Stimulated activated CD4-positive, alpha-beta T cell treated with anti-CD3 and anti-CD28 coated beads, TNF-alpha, amount 100 ng/mL, for 4 hours (primary cell): ENCODE data around the gene AIFM3.
A peak's percentile ranks its signal among the peaks of the same experiment; 100 is the strongest.
"Not testable (repeated sequence)": the region's sequence is repeated elsewhere in the genome, so short reads cannot be mapped to it uniquely, and the experiment has no call there.

Experiments
- DNase-seq, 3 experiments: peaks; one replicate each; pipeline ENCODE4 v3.0.0-alpha.2; 2020; ENCODE audit warnings: low read depth in 3 of 3

AIFM3 gene

DNA sequence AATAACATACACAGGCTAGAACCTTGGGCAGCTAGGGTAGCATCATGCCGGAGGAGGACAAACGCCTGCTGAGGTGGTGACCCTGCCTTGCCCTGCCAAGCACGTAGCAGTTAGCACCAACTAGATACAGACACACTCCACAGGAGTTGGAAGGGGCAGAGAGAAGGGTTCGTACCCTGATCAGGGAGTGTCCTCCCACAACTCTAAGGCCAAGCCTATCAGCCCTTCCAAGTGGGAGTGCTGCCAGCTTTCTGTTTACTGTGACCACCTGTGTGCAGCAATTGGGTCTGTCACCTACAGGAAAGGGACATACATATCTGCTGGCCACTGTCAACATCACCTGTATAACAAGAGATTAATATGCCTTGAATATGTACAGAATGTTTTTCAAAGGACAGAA is 36.7 kb downstream of the AIFM3 start:
- DNase-seq = no peak

DNA sequence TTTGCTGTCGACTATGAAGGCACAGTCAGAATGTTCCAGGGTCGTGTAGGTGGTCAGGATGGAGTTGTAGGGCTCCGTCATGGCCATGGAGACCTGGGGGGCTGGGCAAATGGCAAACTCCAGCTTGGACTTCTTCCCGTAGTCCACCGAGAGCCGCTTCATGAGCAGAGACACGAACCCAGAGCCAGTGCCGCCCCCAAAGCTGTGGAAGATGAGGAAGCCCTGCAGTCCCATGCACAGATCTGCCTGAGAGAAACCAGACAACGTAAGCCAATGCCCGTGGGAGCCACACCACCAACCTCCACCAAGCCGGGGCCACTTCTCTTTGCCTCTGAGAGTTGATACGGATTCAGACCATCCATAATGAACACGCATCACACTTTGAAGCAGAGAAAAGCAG is 42.2 kb downstream of the AIFM3 start:
- not testable (repeated sequence) for DNase-seq

DNA sequence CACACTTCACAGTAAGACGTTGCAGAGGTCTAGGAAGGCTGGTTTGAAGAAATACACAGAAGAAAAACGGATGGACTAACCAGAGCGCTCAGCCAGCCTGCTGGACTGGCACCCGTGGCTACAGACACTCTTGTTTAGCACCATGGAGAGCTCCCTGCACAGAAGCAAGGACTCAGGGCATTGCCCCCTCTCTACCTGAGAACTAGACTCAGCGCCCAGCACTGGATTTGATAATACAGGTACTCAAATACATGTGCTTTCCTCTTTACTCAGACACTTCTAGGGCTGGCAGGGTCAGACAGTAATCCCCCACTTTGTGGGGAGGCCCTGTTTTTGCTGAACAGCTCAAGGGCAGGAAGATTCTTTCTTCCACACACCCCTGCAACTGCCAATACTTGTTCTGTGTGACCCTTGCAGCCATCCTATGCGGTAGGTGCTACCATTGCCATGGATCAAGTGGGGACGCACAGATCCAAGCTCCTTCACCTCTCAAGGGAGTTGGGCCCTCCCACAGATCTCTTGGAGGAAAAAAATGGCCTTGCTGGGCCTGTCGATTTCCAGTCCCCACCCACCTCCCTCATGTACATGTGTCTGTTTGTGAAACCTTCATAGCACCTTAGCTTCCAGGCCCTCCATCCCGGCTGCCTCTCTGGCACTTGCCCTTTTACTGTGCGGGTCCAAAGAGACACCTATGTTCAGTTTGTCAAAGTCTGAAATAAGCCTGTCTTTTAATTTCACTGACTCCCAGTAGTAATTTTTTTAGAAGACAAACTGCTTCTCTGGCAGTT is 42.8 kb downstream of the AIFM3 start:
- DNase-seq = no peak

DNA sequence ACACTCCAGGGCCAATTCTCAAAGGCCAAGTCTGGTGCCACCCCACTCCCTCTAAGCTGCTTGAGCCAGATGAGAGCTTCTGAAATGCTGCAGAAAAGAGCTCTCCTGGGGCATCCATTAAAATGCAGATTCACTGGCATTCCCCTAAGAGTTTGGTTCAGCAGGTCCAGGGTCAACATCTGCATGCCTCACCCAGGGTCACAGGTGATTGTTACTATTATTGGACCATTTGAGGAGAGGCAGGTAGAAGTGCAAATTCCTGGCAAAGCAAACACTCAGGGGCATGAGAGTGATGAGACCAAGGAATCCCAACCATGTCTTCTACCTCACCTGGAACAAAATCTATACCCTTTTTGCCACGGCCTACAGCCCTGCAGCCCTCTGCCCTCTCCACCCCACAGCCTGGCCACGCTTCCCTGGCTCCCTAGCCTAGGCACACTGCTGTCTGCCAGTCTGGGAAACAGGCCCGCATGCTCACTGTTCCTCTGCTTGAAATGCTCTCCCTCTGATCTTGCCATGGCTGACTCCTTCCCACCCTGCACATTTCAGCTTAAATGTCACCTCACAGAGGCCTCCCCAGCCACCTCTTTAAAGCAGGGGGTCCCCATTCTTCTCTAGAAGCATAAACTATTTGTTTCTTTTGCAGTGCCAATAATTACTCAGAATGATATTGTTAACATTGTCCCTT is 43.5 kb downstream of the AIFM3 start:
- no peak for DNase-seq

DNA sequence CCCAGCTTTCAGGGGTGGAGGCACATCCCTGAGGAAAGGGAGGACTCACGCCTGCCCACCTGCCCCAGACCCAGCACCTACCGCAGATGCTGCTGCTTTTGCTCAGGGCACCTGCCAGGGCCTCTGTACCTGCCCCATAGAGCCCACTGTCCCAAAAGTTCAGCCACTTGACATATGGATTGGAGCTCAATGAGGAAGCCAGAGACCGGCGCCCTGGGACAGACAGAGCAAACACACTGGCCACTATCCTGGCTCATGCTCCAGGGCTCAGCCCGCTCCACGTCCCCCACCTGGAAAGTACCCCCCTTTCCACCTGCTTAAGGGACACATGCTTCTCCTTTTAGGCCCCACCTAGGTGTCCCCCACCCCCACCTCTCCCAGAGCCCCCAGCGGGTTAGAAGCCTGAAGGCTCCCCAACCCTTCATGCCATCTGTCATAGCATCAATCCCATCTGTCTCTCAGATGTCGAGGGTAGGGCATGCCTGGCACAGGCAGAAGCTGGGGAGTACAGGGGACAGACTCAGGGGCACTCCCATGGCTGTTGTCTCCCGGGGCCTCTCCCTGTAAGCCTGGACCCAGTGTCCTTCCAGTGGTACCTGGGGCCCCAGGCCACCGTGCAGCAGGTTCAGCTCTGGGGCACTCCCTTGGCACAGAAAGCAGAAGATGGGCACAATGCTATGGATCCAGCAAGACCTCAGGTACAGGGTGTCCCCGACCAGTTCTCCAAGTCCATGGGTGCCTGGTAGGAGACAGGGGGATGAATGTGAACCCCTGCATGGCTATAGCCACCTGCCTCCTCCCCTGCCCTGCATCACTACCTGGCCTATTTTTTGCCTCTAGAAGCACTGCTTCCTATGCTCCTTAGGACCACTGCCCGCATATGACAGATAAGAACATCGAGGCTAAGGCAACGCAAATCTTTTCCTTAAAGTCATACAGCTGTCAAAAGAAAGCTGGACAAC is 45.7 kb downstream of the AIFM3 start:
- DNase-seq = no peak

DNA sequence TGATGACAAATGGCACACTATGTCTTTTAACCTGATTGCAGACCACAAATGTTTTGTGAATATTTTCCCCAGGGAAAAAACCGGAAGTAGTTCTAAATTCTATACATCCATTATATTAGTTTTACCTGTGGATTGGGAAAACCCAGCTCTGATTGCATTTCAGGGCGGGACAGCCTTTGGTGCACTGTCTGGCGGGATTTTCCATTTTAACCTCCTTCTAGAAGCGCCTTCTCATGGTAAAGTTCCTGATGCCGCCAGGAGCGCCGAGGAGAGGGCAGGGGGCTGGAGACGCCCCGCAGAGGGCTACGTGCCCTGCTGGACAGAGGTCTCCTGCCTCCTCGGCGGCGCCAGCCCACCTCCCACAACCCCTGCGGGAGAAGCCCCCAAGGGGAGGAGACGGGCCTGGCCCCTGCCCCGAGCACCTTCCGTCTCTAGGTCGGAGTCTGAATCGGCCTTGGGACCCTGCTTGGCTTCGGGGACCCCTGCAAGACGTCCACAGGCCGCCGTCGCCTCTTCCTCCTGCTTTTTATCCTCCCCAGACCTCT is 46.7 kb downstream of the AIFM3 start:
- no peak for DNase-seq

DNA sequence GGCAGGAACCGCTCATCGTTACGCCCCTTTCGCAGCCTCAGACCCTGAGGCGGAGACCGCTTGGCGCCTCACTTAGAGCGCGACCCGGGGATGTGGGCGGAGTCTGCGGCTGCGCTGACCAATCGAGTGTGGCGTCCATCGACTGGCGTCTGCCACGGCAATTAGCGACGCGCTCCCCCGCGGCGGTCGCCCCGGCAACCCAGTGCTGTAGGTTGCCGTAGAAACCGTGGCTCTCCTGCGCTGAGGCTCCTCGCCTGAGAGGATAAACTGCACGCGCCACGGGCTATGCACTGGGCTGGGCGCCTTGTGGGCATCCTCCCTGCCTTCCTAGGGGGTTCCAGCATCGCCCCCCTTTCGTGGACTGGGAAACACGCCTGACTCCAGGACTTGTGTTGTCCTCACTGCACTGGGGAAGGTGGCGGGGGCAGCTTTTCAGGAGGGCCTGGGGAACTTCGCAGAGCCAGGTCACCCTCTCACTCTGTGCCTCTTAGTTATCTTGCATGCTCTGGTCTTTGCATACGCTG is 47.2 kb downstream of the AIFM3 start:
- peak; percentile 49 to 67 (median 55) for DNase-seq

DNA sequence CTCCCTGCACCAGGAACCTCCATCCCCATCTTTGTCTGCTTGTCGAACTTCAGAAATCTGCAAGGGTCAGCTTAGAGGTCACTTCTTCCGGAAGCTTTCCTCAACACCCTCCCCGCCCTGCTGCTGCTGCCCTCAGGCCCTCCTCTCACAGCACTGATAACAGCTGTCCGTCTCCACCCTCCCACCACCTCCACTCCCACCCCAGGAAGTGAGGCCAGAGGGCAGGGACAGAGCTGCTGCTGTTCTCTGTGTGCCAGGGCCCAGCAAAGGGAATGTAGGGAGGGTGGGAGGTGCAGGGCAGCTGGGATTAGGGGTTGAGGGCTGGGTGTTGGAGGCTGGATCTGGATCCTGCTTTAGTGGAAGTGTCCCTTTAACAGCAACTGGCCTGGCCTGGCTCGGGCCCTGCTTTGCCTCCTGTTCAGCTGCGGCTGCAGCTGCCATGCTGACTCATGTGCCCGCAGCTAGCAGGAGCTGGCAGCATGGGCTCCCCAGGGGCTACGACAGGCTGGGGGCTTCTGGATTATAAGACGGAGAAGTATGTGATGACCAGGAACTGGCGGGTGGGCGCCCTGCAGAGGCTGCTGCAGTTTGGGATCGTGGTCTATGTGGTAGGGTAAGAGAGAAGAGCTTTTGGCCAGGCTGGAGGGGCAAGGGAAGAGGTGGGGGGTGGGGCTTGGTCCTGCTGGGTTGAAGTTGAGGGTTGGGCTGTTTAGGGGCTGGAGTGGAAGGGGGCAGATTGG is 47.8 kb downstream of the AIFM3 start, which contains the start of gene P2RX6:
Gene P2RX6 (plus strand): TSS at position 440 of the 740 bp plus-strand sequence. CDS start 10 bp downstream, at position 450.
- DNase-seq = no peak

DNA sequence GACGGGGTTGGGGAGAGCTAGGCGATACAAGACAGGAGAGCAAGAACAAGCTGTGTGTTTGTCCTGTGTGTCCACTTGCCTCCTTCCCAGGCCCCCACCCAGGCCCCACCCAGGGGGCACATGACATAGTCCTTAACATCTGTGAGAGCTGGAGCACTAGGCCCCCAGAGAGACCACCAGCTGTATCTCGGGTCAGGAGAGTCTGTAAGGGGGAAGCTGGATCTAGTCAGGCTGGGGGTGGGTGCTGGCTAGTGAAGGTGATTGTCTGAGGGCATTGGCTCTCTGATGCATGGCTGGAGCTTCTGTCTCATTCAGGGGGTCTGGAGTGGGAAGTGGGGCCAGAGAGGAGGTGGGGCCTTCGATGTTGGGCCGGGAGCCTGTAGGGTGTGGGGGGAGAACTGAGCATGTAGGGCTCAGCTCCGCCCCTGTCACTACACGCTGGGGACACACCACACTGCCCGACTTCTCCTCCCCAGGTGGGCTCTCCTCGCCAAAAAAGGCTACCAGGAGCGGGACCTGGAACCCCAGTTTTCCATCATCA is 48.5 kb downstream of the AIFM3 start:
- DNase-seq = no peak

DNA sequence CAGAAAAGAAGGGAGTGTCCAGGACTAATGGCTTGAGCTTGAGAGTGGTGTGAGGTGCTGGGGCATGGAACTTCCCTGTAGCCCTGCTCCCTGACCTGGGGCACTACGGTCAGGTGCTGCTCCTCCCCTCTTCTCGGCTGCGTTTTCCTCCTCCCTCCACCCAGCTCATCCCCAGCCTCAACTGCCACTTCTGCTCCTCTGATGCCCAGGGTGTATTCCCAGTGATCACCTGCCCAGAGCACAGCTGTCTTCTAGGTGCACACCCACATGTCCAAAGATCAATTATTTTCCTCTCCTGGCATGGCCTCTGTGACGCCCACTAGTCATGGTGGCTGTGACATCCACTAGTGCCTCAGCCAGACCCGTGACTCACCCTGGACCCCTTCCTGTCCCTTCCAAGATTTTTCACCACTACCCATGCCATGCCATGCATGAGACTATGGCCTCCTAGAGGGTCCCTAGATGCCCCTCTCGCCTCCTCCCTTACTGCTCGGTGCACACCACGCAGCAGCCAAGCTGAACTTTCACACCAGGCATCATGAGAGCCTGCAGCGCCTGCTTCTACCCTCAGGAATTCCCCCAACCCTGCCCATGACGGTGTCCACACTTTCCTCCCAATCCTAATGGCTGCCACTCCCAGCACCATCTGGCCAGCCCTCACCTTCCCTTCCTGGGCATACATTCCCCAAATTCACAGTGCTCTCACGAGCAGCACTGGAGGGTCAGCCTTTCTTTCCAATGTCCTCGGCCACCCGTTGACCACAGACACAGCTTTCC is 49.8 kb downstream of the AIFM3 start:
- DNase-seq = no peak

DNA sequence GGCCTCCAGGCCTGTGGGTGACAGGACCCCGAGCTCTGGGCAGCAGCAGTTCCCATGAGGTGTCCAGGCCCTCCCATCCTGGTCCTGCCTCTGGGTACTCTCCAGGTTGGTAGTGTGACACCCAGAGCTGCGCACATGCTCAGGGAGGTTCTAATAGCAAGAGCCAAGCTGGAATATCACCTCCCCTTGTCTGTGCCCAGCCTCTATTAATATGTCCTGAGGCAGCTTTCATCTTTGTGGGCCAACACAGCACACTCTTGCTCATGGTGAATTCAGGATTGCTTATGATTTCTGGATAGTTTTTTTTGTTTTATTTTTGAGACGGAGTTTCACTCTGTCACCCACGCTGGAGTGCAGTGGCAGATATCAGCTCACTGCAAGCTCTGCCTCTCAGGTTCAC is 51.3 kb downstream of the AIFM3 start:
- DNase-seq = no peak

DNA sequence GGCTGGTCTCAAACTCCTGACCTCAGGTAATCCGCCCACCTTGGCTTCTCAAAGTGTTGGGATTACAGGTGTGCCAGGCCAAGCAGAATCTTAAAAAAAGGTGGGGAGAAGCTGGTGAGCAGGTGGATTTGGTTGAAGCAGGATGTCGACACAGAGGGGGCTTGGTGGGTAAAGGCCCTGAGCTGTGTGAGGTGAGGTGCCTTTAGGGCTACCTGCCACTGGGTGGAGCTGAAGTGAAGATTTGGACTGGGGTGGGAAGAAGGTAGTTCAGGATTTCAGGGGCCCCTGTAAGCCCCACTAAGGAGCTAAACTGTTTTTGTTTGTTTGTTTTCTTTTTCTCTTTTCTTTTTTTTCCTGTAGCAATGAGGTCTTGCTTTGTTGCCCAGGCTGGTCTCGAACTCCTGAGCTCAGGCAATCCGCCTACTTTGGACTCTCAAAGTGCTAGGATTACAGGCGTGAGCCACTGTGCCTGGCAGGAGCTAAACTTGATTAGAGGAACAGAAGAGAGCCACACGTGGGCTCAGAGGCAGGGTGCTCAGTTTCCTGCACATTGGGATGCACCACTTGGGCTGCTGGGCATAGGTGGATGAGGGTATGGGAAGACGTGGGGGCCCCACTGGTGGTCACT is 53.9 kb downstream of the AIFM3 start:
- no peak for DNase-seq

DNA sequence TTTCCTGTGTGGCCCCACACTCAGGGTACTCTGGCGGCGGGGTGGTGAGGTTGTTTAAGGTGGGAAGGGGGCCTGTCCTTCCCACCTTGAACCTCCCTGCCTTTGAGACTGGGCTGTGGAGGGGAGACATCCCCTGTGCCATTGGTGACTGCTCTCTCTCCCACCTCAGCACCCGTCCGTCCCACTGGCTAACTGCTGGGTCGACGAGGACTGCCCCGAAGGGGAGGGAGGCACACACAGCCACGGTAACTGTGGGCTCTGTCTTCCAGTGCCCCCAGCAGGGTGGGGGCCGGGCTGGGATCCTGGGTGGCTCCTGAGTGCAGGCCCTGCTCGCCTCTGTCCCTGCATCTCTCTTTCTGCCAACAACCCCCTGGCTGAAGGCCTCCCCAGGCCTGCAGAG is 55.5 kb downstream of the AIFM3 start:
- no peak for DNase-seq

DNA sequence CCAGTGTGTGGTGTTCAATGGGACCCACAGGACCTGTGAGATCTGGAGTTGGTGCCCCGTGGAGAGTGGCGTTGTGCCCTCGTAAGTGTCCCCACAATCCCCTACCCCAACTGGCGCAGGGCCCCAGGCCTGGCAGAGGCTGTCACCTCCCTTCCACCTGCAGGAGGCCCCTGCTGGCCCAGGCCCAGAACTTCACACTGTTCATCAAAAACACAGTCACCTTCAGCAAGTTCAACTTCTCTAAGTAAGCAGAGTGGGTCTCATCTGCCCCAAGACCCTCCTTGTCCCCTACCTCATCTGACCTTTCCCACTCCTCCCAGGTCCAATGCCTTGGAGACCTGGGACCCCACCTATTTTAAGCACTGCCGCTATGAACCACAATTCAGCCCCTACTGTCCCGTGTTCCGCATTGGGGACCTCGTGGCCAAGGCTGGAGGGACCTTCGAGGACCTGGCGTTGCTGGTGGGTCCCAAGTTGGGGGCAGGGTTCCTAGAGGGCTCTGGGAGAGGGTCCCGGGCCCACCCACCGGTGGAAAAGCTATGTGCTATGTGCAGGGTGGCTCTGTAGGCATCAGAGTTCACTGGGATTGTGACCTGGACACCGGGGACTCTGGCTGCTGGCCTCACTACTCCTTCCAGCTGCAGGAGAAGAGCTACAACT is 56.0 kb downstream of the AIFM3 start:
- DNase-seq = no peak

DNA sequence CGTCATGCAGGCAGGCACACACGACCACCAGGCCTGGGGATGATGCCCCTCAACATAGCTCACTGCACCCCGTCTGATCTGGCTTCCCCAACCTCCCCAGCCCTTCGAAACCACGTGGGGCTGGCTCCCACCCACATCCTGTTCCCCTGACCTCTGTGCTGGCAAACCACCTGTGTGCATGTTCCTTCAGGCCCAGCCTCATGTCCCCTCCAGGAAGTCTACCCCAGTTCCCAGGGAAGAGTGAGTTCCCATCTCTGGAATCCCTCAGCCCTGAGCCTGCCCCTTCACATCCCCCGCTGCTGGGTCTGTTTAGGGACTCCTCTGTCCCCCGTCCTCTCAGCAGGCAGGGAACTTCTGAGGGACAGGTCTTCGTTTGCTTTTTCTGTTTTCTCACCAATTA is 58.2 kb downstream of the AIFM3 start:
- no peak for DNase-seq

DNA sequence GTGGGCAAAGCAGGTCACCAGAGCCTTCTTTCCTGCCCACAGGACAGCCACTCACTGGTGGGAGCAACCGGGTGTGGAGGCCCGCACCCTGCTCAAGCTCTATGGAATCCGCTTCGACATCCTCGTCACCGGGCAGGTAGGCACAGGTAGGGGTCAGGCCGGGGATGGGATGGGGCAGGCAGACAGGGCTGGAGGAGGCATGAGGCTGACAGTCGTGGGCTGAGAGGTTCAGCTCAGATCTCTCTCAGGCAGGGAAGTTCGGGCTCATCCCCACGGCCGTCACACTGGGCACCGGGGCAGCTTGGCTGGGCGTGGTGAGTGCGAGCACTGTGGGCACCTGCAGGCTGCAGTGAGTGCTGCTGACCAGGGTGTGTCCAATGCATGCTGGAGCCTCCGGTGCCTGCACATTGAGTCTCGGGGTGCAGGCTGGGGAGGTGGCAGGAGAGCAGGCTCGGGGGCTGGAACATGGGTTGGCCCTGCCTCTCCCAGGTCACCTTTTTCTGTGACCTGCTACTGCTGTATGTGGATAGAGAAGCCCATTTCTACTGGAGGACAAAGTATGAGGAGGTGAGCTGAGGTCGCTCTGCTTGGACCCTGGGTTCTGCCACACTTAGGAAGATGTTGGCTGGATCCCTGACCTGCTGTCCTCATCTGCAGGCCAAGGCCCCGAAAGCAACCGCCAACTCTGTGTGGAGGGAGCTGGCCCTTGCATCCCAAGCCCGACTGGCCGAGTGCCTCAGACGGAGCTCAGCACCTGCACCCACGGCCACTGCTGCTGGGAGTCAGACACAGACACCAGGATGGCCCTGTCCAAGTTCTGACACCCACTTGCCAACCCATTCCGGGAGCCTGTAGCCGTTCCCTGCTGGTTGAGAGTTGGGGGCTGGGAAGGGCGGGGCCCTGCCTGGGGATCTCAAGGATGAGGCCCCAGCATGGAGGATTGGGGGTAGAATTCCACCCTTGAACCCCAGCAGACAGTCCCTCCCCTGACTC is 59.0 kb downstream of the AIFM3 start:
- DNase-seq = no peak
